ENCODE results near the gene ALPL. TPM values are rescaled to one million over a fixed set of nuclear protein-coding genes. Genes with fewer than 3 reads are reported as not detected.
A peak's percentile ranks its signal among the peaks of the same experiment; 100 is the strongest.

ALPL gene
- total and polyA plus RNA-seq, 9 donors, result 1.2 to 9.2 (median 3.8) TPM

GRCh38 chr1:21593231-21593630, 84.0 kb downstream of the ALPL start:
- intact Hi-C loops (cut with DNase I), result loop anchor here in 1 of 4 donors (10.0 kb wide), 1 partner anchor 208 kb away; no protein-coding TSS in a partner anchor
- Histone ChIP-seq H3K36me3 (no peaks in the 10 kb centered on the region), H3K9me3 (no peaks in the 10 kb centered on the region), H3K4me1 (ENCODE audit: insufficient read depth) (no peaks in the 10 kb centered on the region), H3K27ac (no peak overlapping the region), H3K4me3 (no peak overlapping the region), H3K27me3 (no peaks in the 10 kb centered on the region)
- 74 to 77% (median 77%) methylated on average over 8 of the region's 8 CpGs for whole genome bisulfite sequencing, 3 donors
- no peak for DNase-seq
- TF ChIP-seq EP300 (IDR thresholded peaks at IDR 0.05), result no peak
- TF ChIP-seq CTCF (IDR thresholded peaks at IDR 0.05), result no peak
- no peak for TF ChIP-seq POLR2A (IDR thresholded peaks at IDR 0.05)

GRCh38 chr1:21594501-21594900, 85.3 kb downstream of the ALPL start:
- intact Hi-C loops (cut with DNase I), result loop anchor here in 1 of 4 donors (10.0 kb wide), 1 partner anchor 210 kb away; no protein-coding TSS in a partner anchor
- Histone ChIP-seq H3K4me3 (no peak overlapping the region), H3K9me3 (no peaks in the 10 kb centered on the region), H3K27ac (no peak overlapping the region), H3K4me1 (ENCODE audit: insufficient read depth) (no peaks in the 10 kb centered on the region), H3K36me3 (no peaks in the 10 kb centered on the region), H3K27me3 (no peaks in the 10 kb centered on the region)
- no peak for DNase-seq
- 63 to 67% (median 63%) methylated on average over 10 to 11 of the region's 11 CpGs for WGBS, 3 donors
- no peak for TF ChIP-seq CTCF (IDR thresholded peaks at IDR 0.05)
- no peak for TF ChIP-seq EP300 (IDR thresholded peaks at IDR 0.05)
- no peak for TF ChIP-seq POLR2A (IDR thresholded peaks at IDR 0.05)

GRCh38 chr1:21594935-21595897, 86.0 kb downstream of the ALPL start:
- H3K4me1 ChIP-seq (ENCODE audit: insufficient read depth), result no peaks in the 10 kb centered on the region
- no peak overlapping the region for H3K4me3 ChIP-seq
- H3K9me3 ChIP-seq, result no peaks in the 10 kb centered on the region
- H3K27me3 ChIP-seq, result no peaks in the 10 kb centered on the region
- no peaks in the 10 kb centered on the region for H3K36me3 ChIP-seq
- WGBS, 3 donors, result 41 to 46% (median 42%) methylated on average over 26 of the region's 26 CpGs
- intact Hi-C loops (cut with DNase I), result loop anchor here in 1 of 4 donors (10.0 kb wide), 1 partner anchor 210 kb away; no protein-coding TSS in a partner anchor
- TF ChIP-seq CTCF (IDR thresholded peaks at IDR 0.05) (peak in 1 of 3 donors; percentile 10), EP300 (IDR thresholded peaks at IDR 0.05) (no peak), POLR2A (IDR thresholded peaks at IDR 0.05) (no peak)
- peak; percentile 26 to 63 (median 54) for DNase-seq
- H3K27ac ChIP-seq, result no peak overlapping the region

- Histone ChIP-seq H3K36me3 (no peaks in the 10 kb centered on the region), H3K9me3 (no peaks in the 10 kb centered on the region), H3K27ac (no peak overlapping the region), H3K27me3 (no peaks in the 10 kb centered on the region), H3K4me3 (no peak overlapping the region), H3K4me1 (ENCODE audit: insufficient read depth) (no peaks in the 10 kb centered on the region)
- DNase-seq, result no peak
- intact Hi-C loops (cut with DNase I), result loop anchor here in 1 of 4 donors (10.0 kb wide), 1 partner anchor 211 kb away; no protein-coding TSS in a partner anchor
- 74 to 77% (median 76%) methylated on average over 9 to 11 of the region's 11 CpGs for WGBS, 3 donors
- TF ChIP-seq EP300 (IDR thresholded peaks at IDR 0.05), result no peak
Measured at GRCh38 chr1:21596174-21596573, 87.0 kb downstream of the ALPL start.

Measured in ovary (tissue), 9 donors.